Tibial nerve (tissue), 4 donors: Measurements from ENCODE around the gene SMOC1.

ENCODE experiments used
- EP300 ChIP-seq, 2 donors: sonication (generic); formaldehyde crosslinking; IDR thresholded peaks; one replicate each; pipeline ENCODE4 v1.6.1; 2017; ENCODE audit warnings: antibody characterized with exemption in 2 of 2, mild to moderate bottlenecking in 1 of 2
- POLR2A ChIP-seq, 2 donors: fragments of 450-650 bp; IDR thresholded peaks; one replicate each; pipeline ENCODE4 v1.6.1; 2017; ENCODE audit warnings: antibody characterized with exemption in 2 of 2, mild to moderate bottlenecking in 2 of 2, moderate library complexity in 2 of 2
- TF ChIP-seq, protein P1 (sequence below), 5 experiments: fragments of 200-600 bp in 3 of 5; fragments of 450-650 bp in 2 of 5; sonication (generic) in 3 of 5; IDR thresholded peaks; one replicate each; pipeline ENCODE4 v1.5.1; 2016 to 2019; ENCODE audit warnings: antibody characterized with exemption in 5 of 5, mild to moderate bottlenecking in 3 of 5, moderate library complexity in 2 of 5

DNA sequence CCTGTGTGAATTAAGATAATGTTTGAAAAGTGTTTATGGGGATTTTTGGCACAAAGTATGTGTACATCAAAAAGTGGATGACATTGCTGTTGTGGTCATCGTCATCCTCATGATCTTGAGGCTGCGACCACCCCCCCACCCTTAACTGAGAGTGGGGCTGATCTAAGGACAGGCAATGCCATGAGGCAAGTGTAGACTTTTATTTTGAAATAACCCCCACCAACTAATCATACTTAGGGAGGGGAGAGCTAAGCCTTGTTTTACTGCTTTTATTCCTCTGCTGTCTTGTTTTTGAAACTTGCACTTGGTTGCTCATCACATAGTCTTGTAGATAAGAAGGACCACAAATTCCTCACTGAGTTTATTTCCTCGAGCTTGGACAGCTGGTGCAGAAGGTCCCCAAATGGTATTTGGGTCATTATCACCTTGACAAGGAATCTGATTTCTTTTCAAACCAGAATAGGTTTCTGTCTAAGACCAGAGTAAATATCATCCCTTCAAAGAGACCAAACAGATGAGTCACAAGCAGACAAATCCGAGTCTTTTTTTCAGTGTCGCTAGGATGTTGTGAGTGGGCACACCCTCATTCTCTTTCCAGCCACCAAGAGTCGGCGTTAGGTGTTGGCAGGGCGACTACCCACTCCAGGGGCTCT, 23.9 kb upstream of the SMOC1 start:
- TF ChIP-seq, protein P1, sequence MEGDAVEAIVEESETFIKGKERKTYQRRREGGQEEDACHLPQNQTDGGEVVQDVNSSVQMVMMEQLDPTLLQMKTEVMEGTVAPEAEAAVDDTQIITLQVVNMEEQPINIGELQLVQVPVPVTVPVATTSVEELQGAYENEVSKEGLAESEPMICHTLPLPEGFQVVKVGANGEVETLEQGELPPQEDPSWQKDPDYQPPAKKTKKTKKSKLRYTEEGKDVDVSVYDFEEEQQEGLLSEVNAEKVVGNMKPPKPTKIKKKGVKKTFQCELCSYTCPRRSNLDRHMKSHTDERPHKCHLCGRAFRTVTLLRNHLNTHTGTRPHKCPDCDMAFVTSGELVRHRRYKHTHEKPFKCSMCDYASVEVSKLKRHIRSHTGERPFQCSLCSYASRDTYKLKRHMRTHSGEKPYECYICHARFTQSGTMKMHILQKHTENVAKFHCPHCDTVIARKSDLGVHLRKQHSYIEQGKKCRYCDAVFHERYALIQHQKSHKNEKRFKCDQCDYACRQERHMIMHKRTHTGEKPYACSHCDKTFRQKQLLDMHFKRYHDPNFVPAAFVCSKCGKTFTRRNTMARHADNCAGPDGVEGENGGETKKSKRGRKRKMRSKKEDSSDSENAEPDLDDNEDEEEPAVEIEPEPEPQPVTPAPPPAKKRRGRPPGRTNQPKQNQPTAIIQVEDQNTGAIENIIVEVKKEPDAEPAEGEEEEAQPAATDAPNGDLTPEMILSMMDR (IDR thresholded peaks at IDR 0.05) = no peak
- TF ChIP-seq POLR2A (IDR thresholded peaks at IDR 0.05) (no peak), EP300 (IDR thresholded peaks at IDR 0.05) (no peak)
